Activated CD8-positive, alpha-beta memory T cell treated with anti-CD3 and anti-CD28 coated beads, Interleukin-2, amount 50 U/mL, for 48 hours (primary cell): ENCODE results near the gene FAM107B.

Experiments used
- DNase-seq: peaks from one replicate; pipeline ENCODE4 v3.0.0-alpha.2; 2020

Gene FAM107B

DNA sequence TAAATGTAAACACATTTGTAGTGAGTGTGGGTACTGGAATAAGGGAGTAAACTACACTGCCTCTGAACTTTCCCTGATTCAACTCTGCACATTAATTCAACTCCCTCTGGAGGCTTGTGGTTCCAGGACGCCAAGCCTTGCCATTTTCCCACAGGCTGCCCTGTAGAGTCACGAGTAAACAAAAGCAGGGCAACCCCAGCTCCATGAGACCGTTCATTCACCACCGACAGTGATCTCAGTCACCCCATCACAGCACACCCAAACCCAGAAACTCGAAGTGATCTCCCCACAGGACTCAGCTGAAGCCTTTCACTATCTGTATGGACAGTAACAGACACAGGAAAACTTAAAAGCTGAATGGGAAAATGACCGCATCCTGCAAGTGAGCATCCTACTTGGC, 225.2 kb downstream of the FAM107B start:
- DNase-seq, result peak; percentile 46

DNA sequence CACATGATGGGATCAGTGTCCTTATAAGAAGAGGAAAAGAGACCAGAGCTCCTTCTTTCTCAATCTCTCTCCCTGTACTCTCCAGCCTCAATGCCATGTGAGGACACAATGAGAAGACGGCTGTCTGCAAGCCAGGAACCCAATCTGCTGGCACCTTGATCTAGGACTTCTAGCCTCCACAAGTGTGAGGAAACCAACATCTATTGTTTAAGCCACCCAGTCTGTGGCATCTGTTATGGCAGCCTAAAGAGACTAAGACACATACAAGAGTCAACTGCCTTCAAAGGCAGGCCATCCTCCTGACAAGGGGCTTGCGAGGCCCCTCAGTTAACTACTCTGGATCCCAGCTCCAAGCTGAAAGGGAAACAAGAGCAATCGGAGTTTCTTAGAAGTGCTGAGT, 225.7 kb downstream of the FAM107B start:
- no peak for DNase-seq

DNA sequence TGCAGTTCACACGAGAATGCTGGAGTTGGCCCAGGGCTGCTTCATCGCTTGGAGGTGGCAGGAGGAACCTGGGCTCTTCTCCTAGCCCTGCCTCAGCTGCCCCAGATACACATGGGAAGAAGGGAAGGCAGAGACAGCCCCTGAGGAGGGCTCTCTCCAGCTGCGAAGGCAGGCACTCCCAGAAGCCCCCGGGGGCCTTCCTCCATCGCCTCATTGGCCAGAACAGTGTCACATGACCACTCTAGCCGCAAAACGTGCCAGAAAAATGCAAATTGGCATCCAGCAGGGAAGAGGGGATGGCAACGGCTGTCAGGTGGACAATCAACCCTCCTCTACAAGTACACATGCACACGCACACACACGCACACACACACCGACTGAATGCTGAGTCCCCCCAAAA, 226.2 kb downstream of the FAM107B start:
- DNase-seq, result peak; percentile 44

DNA sequence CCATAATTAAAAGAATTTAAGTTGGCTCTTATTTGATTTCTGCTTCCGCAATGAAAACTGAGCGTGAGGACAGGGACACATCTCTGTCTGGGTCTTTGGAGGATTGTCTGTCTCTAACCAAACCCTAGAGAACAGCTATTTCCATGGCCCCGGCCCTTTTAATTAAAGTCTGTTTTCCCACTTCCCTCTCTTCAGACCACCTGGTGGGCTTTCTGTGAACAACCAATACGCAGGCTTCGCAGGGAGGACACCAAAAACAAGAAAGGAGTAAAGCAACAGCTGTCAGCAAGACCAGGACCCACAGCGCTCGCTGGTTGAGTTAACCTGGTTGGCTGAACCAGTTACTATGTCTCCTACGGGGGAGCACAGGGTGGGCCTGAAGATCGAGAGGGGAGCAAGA, 226.9 kb downstream of the FAM107B start:
- DNase-seq, result no peak

- no peak for DNase-seq
Observed at GRCh38 chr10:14545827-14546226, 228.9 kb downstream of the FAM107B start.

- peak; percentile 51 for DNase-seq
Observed at GRCh38 chr10:14543904-14544210, 230.8 kb downstream of the FAM107B start.

DNA sequence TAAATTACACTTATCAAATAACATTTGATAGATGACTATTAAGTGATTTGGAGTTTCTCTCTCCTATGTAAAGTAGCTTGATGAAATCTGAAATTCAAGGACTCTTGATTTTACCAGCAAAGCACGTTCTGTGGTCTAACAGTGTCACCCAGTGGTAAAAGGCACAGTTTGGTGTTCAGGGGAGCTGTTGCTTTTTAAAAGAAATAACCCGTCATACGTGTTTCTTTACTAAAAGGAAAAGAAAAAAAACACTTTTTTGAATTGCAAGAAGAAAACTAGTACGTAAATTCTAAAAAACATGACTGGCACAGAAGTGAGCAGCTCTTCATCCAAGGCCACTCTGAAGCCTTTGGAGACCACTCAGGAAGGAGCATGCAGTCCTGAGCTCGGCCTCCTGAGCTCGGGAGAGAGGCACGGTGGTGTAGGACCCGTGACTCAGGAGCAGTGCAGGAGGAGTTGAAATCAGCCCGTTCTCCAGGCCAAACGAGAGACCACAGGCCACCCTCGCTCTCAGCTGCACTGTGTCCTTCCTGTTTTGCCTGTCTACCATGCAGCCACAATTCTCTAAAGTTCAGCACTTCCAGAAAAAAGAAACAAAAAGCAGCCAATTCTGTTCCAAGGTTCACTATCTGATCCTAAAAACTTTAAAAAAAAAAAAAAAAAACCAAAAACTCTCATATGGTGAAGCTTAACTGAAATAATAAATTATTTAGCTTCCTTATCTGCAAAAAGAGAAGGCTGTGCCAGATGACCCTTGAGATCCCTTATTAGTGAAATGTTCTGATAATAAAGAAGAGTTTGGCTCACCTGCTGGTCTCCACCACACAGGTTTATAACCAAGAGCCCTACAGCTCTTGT, 231.4 kb downstream of the FAM107B start:
- peak; percentile 47 for DNase-seq

DNA sequence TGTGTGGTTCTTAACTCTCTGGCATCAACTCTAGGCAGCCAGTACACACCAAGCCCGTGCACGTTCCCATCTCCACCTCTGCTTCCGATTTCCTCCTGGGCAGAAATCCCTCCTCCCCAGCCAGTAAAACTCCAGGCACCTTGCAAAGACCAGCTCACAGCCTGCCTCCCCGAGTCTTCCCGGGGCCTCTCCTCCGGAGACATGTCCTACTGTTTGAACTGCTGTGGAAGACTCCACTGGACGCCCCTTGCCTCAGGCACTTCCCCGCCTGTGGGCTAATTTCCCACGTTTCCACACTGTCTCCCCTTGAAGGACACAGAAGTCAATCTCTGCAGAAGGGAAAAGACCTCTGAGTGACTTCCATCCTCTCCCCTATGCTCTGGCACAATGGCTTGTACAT, 233.3 kb downstream of the FAM107B start:
- DNase-seq, result no peak

DNA sequence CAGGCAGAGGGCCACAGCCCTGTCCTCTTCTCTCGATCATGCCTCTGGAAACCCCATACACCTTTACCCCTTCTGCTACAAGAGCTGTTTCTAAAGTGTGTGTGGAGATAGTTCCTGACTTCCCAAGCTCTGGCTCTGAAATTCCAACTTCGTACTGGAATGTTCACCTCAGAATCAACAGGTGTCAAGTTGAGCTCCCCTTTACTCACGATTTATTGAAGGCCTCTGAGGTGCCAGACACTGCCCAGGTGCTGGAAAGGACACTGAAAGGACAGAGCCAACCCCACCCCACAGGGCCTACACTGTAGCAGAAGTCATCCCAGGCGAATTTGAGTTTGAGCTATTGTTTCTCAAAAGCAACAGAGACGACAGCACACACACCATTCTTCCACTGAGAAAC, 234.1 kb downstream of the FAM107B start:
- DNase-seq, result no peak

- no peak for DNase-seq
Observed at GRCh38 chr10:14540062-14540461, 234.6 kb downstream of the FAM107B start.

- DNase-seq, result no peak
Observed at GRCh38 chr10:14539176-14539575, 235.5 kb downstream of the FAM107B start.

- DNase-seq, result no peak
Observed at GRCh38 chr10:14536241-14537213, 238.2 kb downstream of the FAM107B start.

DNA sequence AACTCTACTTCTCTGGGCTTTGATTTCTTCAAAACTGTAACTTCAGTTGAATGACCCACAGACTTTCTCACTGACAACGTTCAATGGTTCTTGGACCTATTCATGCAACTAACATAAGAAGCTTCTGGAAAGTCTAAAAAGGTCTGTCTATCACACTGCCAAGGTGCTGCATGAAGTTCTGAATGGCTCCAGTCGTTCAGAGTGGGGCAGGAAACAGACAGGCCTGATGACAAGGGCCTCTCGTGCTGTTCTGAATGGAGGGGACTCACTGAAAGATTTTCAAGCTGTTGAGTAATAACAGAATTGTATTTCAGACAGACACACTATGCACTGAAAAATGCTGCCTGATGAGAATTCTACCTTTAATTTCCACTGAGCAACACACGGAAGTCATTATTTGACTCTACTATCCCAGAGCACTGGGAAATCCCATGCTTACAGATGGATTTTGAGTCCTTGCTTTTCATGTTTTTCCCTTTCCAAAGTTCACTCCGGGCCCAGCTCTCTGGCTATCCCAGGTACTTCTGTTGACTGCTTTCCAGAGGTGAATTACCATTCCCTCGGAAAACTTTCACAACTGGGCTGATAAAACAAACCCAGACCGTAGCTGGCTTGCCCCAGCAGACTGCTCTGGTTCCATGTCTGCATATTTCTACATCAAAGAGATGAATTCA, 239.1 kb downstream of the FAM107B start:
- DNase-seq, result no peak

GRCh38 chr10:14534152-14534551, 240.5 kb downstream of the FAM107B start:
- DNase-seq, result no peak

DNA sequence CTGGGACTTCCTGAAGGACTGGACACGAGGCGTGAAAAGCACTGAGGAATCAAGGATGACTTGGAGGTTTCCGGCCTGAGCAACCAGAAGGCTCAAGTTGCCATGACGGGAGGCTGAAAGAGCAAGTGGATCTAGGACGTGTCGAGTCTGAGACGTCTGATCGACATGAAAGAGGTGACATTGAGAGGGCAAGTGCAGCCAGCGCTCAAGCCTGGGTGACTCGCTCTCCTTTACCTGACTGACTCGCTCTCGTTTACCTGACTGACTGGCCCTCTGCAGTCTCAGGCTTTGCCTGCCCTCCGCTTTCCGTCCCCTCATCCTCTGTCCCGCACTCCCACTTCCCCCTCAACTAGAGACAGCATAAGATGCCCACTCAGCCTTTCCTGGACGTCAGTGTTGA, 241.4 kb downstream of the FAM107B start:
- no peak for DNase-seq

DNA sequence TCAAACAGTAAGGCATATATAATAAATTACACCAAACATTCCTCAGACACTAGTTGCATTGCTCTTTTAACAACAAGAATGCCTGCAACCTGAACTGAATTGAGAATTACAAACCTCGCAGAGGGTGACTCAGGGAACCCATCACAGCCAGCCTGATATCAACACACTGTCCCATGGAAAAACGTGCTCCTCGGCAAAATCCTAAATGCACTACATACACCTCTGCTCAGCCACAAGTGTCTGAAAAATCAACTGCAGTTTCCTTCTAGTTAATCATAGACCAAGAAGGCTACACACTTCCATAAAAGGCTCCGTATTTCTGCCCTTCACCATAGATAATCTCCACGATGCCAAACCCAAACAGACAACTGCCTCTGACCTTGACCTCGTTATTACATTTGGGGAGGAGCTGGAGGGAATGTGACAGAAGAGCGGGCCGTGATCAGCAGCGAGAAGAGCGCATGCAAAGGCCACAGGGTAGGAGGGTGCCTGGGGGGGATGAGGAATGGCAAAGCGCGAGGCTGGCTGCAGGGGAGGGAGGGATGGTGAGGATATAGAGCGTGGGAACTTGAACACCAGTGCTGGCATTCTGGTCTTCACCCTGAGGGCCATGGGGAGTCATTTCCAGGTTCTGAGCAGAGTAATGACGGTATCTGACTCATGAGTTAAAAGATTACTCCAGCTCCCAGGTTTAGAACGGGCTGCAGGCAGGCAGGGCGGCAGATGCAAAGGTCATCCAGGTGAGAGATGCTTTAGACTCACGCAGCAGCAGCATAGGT, 242.0 kb downstream of the FAM107B start:
- DNase-seq, result no peak

DNA sequence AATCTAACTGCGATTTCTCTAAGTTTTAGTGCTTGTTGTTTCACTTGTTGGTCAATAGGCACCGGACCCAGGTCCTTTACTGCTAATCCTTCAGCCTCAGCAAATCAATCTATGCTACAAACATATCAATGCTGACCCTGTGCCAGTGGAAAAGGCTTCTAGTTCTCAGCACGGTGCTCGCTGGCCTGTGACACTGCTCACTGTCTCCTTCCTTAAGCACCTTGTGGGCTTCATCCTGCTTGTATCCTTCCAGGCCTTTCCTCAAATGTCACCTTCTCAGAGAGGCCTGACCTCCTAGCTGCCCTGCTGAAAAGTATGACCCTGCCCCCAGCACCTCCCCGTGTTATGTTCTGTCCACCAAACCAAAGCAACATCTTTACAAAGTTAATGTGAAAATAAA, 242.7 kb downstream of the FAM107B start:
- no peak for DNase-seq

DNA sequence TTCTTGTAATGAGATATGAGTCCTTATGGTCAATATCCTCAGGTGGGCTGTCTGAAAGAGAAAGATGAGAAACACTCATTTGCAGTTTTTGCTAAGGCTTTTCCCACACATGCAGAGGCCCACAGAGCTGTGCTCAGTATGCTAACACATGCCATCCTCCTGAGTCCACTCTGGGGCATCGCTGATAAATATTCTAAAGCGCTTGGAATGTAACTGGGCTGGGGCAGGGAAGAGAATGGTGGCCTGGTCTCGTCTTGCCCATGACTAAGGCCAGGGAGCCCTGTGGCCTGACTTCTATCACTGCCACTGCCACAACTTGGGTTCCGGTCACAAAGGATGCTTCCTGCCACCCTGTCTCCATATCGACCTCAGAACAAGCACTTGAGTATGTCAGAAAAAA, 244.2 kb downstream of the FAM107B start:
- DNase-seq, result no peak

- no peak for DNase-seq
Observed at GRCh38 chr10:14529351-14529750, 245.3 kb downstream of the FAM107B start.

GRCh38 chr10:14528450-14528849, 246.2 kb downstream of the FAM107B start:
- DNase-seq, result no peak

DNA sequence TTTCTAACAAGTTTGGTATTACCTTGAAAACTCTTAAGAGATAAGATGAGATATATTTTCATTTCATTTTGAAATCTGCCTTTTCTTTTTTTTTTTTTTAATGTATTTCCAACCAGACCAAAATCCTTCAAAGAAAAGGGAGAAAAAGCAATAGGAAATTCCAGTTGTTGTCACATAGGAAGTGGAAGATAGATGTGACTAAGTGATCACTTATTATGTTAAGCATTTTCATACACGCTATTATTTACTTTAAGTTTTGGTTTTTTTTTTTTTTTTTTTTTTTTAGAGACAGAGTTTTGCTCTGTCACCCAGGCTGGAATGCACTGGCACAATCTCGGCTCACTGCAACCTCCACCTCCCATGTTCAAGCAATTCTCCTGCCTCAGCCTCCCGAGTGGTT, 246.8 kb downstream of the FAM107B start:
- DNase-seq, result no peak

GRCh38 chr10:14527134-14527844, 247.4 kb downstream of the FAM107B start:
- no peak for DNase-seq
